Frontal cortex (tissue), 4 donors: ENCODE results near the gene ADORA1. TPM values are rescaled to one million over a fixed set of nuclear protein-coding genes. Genes with fewer than 3 reads are reported as not detected.

Experiments
- DNase-seq, 2 donors: peaks; one replicate each; pipeline ENCODE4 v3.0.0; 2012; ENCODE audit warnings: low spot score in 2 of 2
- FAIRE-seq: peaks from 2 replicates; lab custom pipeline; 2012; peaks lifted over from hg19 to GRCh38; lab: Jason Lieb, UNC
- total RNA-seq: library from RNA; depleted of rRNA; stranded (reverse); fragments of >200 nt; gene quantifications from one replicate; pipeline ENCODE4 v1.2.3, GENCODE V29; 2014
- donor health status: control.
- donor health status: control.
- donor health status: control.

ADORA1 gene
- total RNA-seq, 1 donor from 2014 or later, result 11.0 TPM

- FAIRE-seq, result no peak
- DNase-seq, result peak; percentile 68 to 88
These were observed 9.6 kb upstream of the ADORA1 start for GRCh38 chr1:203117611-203118575.

- DNase-seq, result no peak
- no peak for FAIRE-seq
These were observed 7.0 kb upstream of the ADORA1 start for GRCh38 chr1:203120325-203121153.

- DNase-seq, result no peak
- FAIRE-seq, result no peak
These were observed 6.1 kb upstream of the ADORA1 start for GRCh38 chr1:203121186-203122015.

GRCh38 chr1:203122159-203122558 is 5.4 kb upstream of the ADORA1 start:
- no peak for FAIRE-seq
- no peak for DNase-seq

- FAIRE-seq (no peak), DNase-seq (no peak)
These were observed 3.5 kb upstream of the ADORA1 start for GRCh38 chr1:203124011-203124410.

GRCh38 chr1:203124546-203125317 is 2.8 kb upstream of the ADORA1 start:
- FAIRE-seq (no peak), DNase-seq (no peak)

- DNase-seq, result peak in 1 of 2 donors; percentile 33
- FAIRE-seq, result no peak
These were observed 1.2 kb upstream of the ADORA1 start for GRCh38 chr1:203126151-203126865.

GRCh38 chr1:203126866-203127665 is 460 bp upstream of the ADORA1 start:
- DNase-seq (no peak), FAIRE-seq (no peak)

- no peak for DNase-seq
- FAIRE-seq, result no peak
These were observed 847 bp downstream of the ADORA1 start for GRCh38 chr1:203128431-203128715.

- no peak for DNase-seq
- FAIRE-seq, result no peak
These were observed 1.4 kb downstream of the ADORA1 start for GRCh38 chr1:203128716-203129500.

- peak; percentile 57 to 64 for DNase-seq
- no peak for FAIRE-seq
These were observed 2.1 kb downstream of the ADORA1 start for GRCh38 chr1:203129501-203130231.

- no peak for DNase-seq
- FAIRE-seq, result no peak
These were observed 2.9 kb downstream of the ADORA1 start for GRCh38 chr1:203130358-203130985.

GRCh38 chr1:203131548-203132200 is 4.1 kb downstream of the ADORA1 start:
- no peak for DNase-seq
- no peak for FAIRE-seq

GRCh38 chr1:203133970-203134725 is 6.6 kb downstream of the ADORA1 start:
- FAIRE-seq (no peak), DNase-seq (no peak)
